Astrocyte (in vitro differentiated cells and primary cell): ENCODE results near the gene NECTIN3. TPM values are rescaled to one million over a fixed set of nuclear protein-coding genes. Genes with fewer than 3 reads are reported as not detected.

Source experiments
- DNase-seq: peaks from one replicate; pipeline ENCODE4 v3.0.0-alpha.2; 2010; ENCODE audit warnings: low read depth
- FAIRE-seq: peaks from 2 replicates; lab custom pipeline; 2011; peaks lifted over from hg19 to GRCh38; lab: Jason Lieb, UNC
- H2AFZ ChIP-seq: 2 replicates; pipeline ENCODE4 v1.6.0; 2012; ENCODE audit warnings: low read depth, low read length, inconsistent platforms
- H3K27ac ChIP-seq: 2 replicates; pipeline ENCODE4 v1.5.1; 2011; ENCODE audit warnings: low read depth, low read length, inconsistent platforms
- H3K27me3 ChIP-seq: 2 replicates; pipeline ENCODE4 v1.6.0; 2011; ENCODE audit warnings: low read length, inconsistent platforms; ENCODE audit not compliant: insufficient read depth
- H3K36me3 ChIP-seq: 2 replicates; pipeline ENCODE4 v1.5.1; 2011; ENCODE audit warnings: low read length, inconsistent platforms; ENCODE audit not compliant: insufficient read depth
- H3K4me1 ChIP-seq: 2 replicates; pipeline ENCODE4 v1.5.1; 2011; ENCODE audit warnings: low read length, inconsistent platforms; ENCODE audit not compliant: insufficient read depth
- H3K4me2 ChIP-seq: 2 replicates; pipeline ENCODE4 v1.6.0; 2012; ENCODE audit warnings: low read length, inconsistent platforms
- H3K4me3 ChIP-seq: 2 replicates; pipeline ENCODE4 v1.5.1; 2011; ENCODE audit warnings: low read depth, mild to moderate bottlenecking, low read length, inconsistent platforms; ENCODE audit not compliant: insufficient read depth
- H3K79me2 ChIP-seq: 2 replicates; pipeline ENCODE4 v1.6.0; 2012; ENCODE audit warnings: mild to moderate bottlenecking, low read length, inconsistent platforms; ENCODE audit not compliant: insufficient read depth
- H3K9ac ChIP-seq: 2 replicates; pipeline ENCODE4 v1.6.0; 2012; ENCODE audit warnings: mild to moderate bottlenecking, low read length, inconsistent platforms
- H3K9me3 ChIP-seq: 2 replicates; pipeline ENCODE4 v1.5.1; 2012; ENCODE audit warnings: low read depth, mild to moderate bottlenecking, low read length, inconsistent platforms; ENCODE audit not compliant: insufficient read depth
- H4K20me1 ChIP-seq: 2 replicates; pipeline ENCODE4 v1.6.0; 2012; ENCODE audit warnings: low read length, inconsistent platforms; ENCODE audit not compliant: insufficient read depth
- H3K27ac Mint-ChIP-seq: one replicate; pipeline ENCODE4 v1.8.0; 2021; ENCODE audit warnings: mild to moderate bottlenecking, mixed read lengths; ENCODE audit not compliant: unreplicated experiment
- H3K27me3 Mint-ChIP-seq: one replicate; pipeline ENCODE4 v1.8.0; 2021; ENCODE audit warnings: low read depth, mixed read lengths; ENCODE audit not compliant: unreplicated experiment
- H3K36me3 Mint-ChIP-seq: one replicate; pipeline ENCODE4 v1.8.0; 2021; ENCODE audit warnings: low read depth, mixed read lengths; ENCODE audit not compliant: unreplicated experiment
- H3K4me1 Mint-ChIP-seq: one replicate; pipeline ENCODE4 v1.8.0; 2021; ENCODE audit warnings: low read depth, mixed read lengths; ENCODE audit not compliant: unreplicated experiment
- H3K4me3 Mint-ChIP-seq: one replicate; pipeline ENCODE4 v1.8.0; 2021; ENCODE audit warnings: mild to moderate bottlenecking, moderate library complexity, mixed read lengths; ENCODE audit not compliant: unreplicated experiment
- H3K9me3 Mint-ChIP-seq: one replicate; pipeline ENCODE4 v1.8.0; 2021; ENCODE audit warnings: mild to moderate bottlenecking, mixed read lengths; ENCODE audit not compliant: unreplicated experiment
- CTCF ChIP-seq: IDR thresholded peaks from 2 replicates; pipeline ENCODE4 v1.5.1; 2011; ENCODE audit warnings: low read depth, mild to moderate bottlenecking, inconsistent platforms, low read length, moderate library complexity; ENCODE audit not compliant: insufficient read depth
- EZH2 ChIP-seq: IDR thresholded peaks from 2 replicates; pipeline ENCODE4 v1.6.1; 2012; ENCODE audit warnings: mild to moderate bottlenecking, low read length, inconsistent platforms; ENCODE audit not compliant: insufficient read depth
- total RNA-seq: library from RNA; stranded (reverse); gene quantifications from 2 replicates; pipeline ENCODE4 v1.2.1, GENCODE V29; 2021

NECTIN3 gene
- total RNA-seq, 1 donor from 2014 or later = 67.1 TPM

GRCh38 chr3:111241960-111242359 is 170.3 kb downstream of the NECTIN3 start:
- Histone ChIP-seq H3K27ac (no peak overlapping the region), H3K9ac (no peak overlapping the region), H4K20me1 (no peaks in the 10 kb centered on the region), H3K27me3 (peaks cover 3% of the 10 kb centered on the region), H3K4me2 (no peak overlapping the region), H3K79me2 (no peaks in the 10 kb centered on the region), H3K36me3 (no peaks in the 10 kb centered on the region), H3K4me3 (no peak overlapping the region), H3K4me1 (peaks cover 7% of the 10 kb centered on the region), H2AFZ (no peak overlapping the region), H3K9me3 (peaks cover 11% of the 10 kb centered on the region)
- Mint-ChIP-seq H3K27ac (no peak overlapping the region), H3K36me3 (no peaks in the 10 kb centered on the region), H3K4me3 (no peak overlapping the region), H3K27me3 (no peaks in the 10 kb centered on the region), H3K4me1 (peaks cover 16% of the 10 kb centered on the region), H3K9me3 (peaks cover 7% of the 10 kb centered on the region)
- TF ChIP-seq CTCF (no peak), EZH2 (no peak)
- DNase-seq (no peak), FAIRE-seq (no peak)
